Effector CD8-positive, alpha-beta T cell (primary cell): ENCODE results near the gene MPLKIP.
"Not testable (repeated sequence)": the region's sequence is repeated elsewhere in the genome, so short reads cannot be mapped to it uniquely, and the experiment has no call there.

Experiments
- DNase-seq: peaks from one replicate; lab custom pipeline; 2025; lab: John Stamatoyannopoulos, UW

MPLKIP gene

GRCh38 chr7:40133561-40134427 lies 628 bp downstream of the MPLKIP start:
- DNase-seq = no peak

- no peak for DNase-seq
These were observed 11.5 kb downstream of the MPLKIP start for GRCh38 chr7:40122940-40123254.

- not testable (repeated sequence) for DNase-seq
These were observed 12.1 kb downstream of the MPLKIP start for GRCh38 chr7:40122100-40122939.

GRCh38 chr7:40120020-40120419 lies 14.4 kb downstream of the MPLKIP start:
- no peak for DNase-seq

- not testable (repeated sequence) for DNase-seq
These were observed 16.2 kb downstream of the MPLKIP start for GRCh38 chr7:40118201-40118600.

GRCh38 chr7:40117199-40117598 lies 17.2 kb downstream of the MPLKIP start:
- DNase-seq = not testable (repeated sequence)

- DNase-seq = no peak
These were observed 18.5 kb downstream of the MPLKIP start for GRCh38 chr7:40115936-40116335.

- no peak for DNase-seq
These were observed 28.4 kb downstream of the MPLKIP start for GRCh38 chr7:40105879-40106473.

GRCh38 chr7:40102897-40103296 lies 31.5 kb downstream of the MPLKIP start:
- no peak for DNase-seq

- no peak for DNase-seq
These were observed 33.2 kb downstream of the MPLKIP start for GRCh38 chr7:40101201-40101600.

- no peak for DNase-seq
These were observed 34.6 kb downstream of the MPLKIP start for GRCh38 chr7:40099837-40100236.

- DNase-seq = no peak
These were observed 35.6 kb downstream of the MPLKIP start for GRCh38 chr7:40098810-40099209.

GRCh38 chr7:40097728-40098127 lies 36.7 kb downstream of the MPLKIP start:
- DNase-seq = no peak

- no peak for DNase-seq
These were observed 38.6 kb downstream of the MPLKIP start for GRCh38 chr7:40095695-40096327.

GRCh38 chr7:40095230-40095629 lies 39.2 kb downstream of the MPLKIP start:
- DNase-seq = no peak

- DNase-seq = no peak
These were observed 40.6 kb downstream of the MPLKIP start for GRCh38 chr7:40093631-40094350.

GRCh38 chr7:40092182-40092581 lies 42.2 kb downstream of the MPLKIP start:
- DNase-seq = no peak

- DNase-seq = no peak
These were observed 56.6 kb downstream of the MPLKIP start for GRCh38 chr7:40077849-40078248.
